GM12801 (cell line): ENCODE results near the gene UBE2G2.

Source experiments
- TF ChIP-seq, protein P1 (sequence below): IDR thresholded peaks from one replicate; pipeline ENCODE4 v1.5.1; 2011; ENCODE audit warnings: control low read depth; ENCODE audit not compliant: insufficient read length; ENCODE audit errors: extremely low read depth

UBE2G2 gene

DNA sequence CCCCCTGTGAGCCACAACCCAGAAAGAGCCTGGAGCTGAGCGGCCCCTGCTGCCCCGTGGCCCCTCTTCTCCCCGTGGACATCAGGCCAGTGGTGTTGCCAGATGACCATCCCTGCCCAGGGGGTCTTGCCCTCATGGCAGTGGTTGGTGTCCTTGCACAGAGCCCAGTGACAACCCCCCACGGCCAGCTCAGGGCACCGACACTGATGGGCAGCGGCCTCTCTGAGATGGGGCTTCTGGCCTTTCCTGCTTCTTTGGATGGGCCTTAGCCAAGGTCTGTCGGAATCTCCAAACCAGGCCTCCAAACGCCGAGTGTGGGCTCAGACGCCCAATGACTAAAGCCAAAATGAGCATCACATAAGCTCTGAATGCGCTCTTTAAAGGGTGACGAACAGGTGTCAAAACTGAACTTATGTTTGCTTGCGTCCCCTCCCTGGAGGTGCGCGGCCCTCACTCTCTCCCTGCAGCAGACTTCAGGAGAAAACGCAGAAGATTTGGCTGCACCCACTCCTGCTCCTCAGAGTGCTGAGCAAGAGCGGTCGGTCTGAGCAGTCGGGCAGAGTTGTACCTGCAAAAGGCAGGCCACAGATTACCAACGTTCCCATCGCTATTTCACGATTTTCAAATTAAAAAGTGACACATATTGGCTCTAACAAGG, 41.9 kb downstream of the UBE2G2 start:
- TF ChIP-seq, protein P1, sequence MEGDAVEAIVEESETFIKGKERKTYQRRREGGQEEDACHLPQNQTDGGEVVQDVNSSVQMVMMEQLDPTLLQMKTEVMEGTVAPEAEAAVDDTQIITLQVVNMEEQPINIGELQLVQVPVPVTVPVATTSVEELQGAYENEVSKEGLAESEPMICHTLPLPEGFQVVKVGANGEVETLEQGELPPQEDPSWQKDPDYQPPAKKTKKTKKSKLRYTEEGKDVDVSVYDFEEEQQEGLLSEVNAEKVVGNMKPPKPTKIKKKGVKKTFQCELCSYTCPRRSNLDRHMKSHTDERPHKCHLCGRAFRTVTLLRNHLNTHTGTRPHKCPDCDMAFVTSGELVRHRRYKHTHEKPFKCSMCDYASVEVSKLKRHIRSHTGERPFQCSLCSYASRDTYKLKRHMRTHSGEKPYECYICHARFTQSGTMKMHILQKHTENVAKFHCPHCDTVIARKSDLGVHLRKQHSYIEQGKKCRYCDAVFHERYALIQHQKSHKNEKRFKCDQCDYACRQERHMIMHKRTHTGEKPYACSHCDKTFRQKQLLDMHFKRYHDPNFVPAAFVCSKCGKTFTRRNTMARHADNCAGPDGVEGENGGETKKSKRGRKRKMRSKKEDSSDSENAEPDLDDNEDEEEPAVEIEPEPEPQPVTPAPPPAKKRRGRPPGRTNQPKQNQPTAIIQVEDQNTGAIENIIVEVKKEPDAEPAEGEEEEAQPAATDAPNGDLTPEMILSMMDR: no peak

DNA sequence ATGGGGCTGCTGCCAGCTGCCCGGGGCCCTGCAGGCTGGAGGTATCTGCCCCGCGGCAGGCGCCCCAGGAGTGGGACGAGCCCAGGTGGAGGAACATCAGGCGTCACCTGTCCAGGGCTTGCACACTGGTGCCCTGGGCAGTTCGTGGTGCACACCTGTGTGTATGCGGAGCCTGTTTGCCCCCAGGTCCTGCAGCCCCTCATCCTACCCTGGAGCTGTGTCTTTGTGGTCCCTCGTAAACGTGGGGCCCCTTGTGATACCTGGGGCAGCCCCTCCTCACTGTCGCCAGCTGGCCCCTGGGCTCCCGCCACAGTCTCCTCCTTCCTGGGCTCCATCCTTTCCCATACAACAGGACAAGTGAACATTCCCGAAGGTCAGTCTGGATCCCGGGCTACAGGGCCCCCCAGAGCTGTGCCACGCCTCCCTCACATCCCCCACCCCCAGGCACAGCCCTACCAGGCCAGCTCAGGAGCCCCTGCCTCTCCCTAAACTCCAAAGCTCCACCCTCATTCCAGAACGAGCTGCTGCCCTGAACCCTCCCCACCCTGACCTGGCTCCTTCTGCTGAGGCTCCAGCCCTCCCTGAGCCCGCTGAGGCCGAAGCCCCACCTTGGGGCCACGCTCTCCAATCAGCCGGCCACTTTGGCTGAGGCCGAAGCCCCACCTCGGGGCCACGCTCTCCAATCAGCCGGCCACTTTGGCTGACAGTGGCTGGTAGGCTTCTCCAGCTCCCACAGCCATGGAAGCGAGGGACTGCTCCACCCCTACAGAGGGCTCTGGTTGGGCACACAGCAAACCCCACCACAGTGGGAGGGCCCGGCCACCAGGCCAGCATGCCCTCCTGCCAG, 42.6 kb downstream of the UBE2G2 start:
- TF ChIP-seq, protein P1: no peak

DNA sequence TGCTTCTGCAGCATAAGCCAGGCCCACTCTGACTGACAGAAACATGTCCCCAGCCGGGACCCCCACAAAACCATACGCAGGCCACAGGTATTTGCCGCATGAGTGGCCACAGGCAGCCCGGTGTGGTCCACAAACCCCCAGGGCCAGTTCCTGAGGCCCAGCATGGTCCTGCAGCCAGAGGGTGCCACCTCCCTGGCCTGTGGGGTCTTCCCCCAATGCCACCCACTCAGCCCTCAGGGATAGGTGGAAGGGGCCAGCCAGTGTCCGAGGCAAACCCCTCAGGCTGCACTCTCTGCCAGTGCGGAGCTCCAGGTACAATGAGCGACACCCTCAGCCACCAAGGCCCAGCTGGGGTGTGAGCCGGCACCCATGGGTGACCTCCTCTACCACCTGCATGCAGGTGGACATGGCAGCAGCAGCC, 43.5 kb downstream of the UBE2G2 start:
- TF ChIP-seq, protein P1: no peak

DNA sequence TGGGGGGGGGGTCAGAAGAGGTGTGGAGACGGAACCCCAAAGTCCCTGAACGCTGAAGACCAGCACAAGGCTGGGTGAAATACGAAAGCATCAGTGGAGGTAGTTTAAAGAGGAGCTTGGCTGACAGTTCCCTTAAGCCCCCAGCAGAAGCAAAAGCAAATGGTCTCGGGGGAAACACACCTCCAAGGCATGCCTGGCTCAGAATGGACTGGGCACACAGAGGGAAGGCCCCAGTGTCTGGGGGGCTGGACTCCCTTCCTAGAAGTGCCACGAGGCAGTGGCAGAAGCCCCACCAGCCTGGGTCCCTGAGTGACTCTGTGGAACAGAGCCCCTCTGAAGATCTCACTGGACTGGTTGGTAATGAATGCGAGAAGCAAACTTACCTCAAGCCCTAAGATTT, 43.9 kb downstream of the UBE2G2 start:
- TF ChIP-seq, protein P1: no peak

DNA sequence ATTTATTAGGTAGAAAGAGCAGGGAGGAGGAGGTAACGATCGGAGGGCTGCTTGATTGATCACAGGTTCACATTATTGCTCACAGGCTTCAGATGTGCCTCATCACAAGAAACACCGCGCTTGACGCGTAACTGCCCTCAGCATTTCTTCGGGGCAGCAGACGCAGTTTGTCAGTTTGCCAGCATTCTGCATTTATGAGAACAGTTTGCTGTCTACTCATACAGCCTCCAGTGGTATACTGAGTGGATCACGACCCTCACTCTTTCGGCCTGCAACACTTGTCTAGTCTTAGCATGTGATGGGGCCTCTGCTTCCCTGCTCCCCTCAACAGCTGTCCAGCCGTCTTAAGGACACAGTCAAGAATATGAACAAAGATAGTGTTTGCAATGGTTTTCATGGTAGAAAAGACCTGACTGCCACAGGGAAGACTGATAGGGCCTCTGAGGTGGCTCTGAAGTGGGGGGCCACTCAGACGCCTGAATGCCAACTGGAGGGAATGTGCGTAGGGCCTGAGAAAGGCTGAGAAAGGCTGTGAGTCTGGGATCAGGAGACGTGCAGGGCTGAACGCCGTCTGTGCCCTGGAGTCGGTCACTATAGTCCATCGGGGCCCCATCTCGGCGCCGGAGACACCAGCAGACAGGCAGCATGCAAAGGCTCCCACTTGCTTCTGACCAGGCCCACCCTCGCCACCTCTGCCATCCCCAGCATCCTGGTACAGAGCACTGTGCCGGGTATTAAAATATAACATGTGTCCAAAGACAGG, 45.0 kb downstream of the UBE2G2 start:
- TF ChIP-seq, protein P1: no peak

DNA sequence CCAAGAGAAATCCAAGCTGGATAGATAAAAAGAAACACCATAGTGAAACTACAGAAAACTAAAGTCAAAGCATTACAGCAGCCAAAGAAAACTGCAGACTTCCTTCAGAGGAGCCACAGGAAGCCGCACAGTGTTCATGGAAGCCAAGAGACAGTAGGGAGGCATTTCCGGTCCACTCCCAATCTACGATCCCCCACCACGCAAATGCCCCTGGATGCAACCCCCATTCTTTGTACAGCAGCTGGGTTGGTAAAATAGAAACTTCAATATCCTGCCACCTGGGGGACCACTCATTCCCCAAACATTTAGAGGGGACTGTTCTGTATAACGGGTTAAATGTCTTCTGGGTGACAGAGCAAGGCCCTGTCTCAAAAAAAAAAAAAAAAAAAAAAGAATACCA, 46.4 kb downstream of the UBE2G2 start:
- TF ChIP-seq, protein P1: no peak

DNA sequence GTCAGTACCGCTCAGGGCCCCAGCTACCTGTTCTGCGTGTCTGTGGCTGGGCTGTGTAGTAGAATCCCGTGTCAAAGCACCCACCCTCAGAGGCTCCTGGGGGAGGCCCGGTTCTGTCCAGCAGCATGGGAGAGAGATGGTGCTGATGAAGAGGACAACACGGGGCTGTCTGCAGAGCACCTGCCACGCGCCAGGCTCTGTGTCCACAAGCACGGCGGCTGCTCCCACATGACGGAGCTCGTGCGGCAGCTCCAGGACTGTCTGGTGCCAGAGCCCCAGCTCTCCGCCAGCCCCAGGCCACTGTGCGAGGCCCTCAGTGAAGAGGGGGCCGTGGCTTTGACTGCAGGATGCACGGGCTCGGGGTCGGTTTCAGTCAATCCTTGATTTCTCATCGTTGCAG, 48.3 kb downstream of the UBE2G2 start:
- TF ChIP-seq, protein P1: no peak
